Natural killer cell (primary cell): ENCODE data around the gene NTM. TPM values are rescaled to one million over a fixed set of nuclear protein-coding genes. Genes with fewer than 3 reads are reported as not detected.

Experiments
- ATAC-seq, 3 donors: fragments of 150-1000 bp in 2 of 3; fragments of 200-7000 bp in 1 of 3; cut with Tn5 transposase; 1 replicate in 1 of 3; 2 replicates in 2 of 3; pipeline ENCODE4 v1.10.0; 2021; ENCODE audit warnings: mild to moderate bottlenecking in 2 of 3, moderate library complexity in 2 of 3
- DNase-seq, 2 donors: peaks; one replicate each; pipeline versions ENCODE4 v3.0.0 to v3.0.0-alpha.2; 2013 to 2021; ENCODE audit warnings: mixed read lengths in 1 of 2
- H3K27ac ChIP-seq: one replicate; pipeline ENCODE4 v1.5.1; 2013; ENCODE audit warnings: mild to moderate bottlenecking, low read length
- H3K27me3 ChIP-seq: one replicate; pipeline ENCODE4 v1.6.1; 2013; ENCODE audit warnings: low read length; ENCODE audit not compliant: control insufficient read depth, insufficient read depth
- H3K36me3 ChIP-seq: one replicate; pipeline ENCODE4 v1.6.1; 2013; ENCODE audit warnings: low read length; ENCODE audit not compliant: control insufficient read depth, insufficient read depth
- H3K4me1 ChIP-seq: one replicate; pipeline ENCODE4 v1.6.1; 2013; ENCODE audit warnings: low read length; ENCODE audit not compliant: control insufficient read depth, insufficient read depth
- H3K4me3 ChIP-seq: one replicate; pipeline ENCODE4 v1.5.1; 2013; ENCODE audit warnings: low read length
- H3K9me3 ChIP-seq: one replicate; pipeline ENCODE4 v1.6.1; 2013; ENCODE audit warnings: low read length; ENCODE audit not compliant: control insufficient read depth, insufficient read depth
- H3K27ac Mint-ChIP-seq, 2 donors: one replicate each; pipeline ENCODE4 v1.8.0; 2022; ENCODE audit warnings: mild to moderate bottlenecking in 2 of 2, mixed read lengths in 2 of 2, moderate library complexity in 1 of 2
- H3K27me3 Mint-ChIP-seq, 2 donors: one replicate each; pipeline ENCODE4 v1.8.0; 2022; ENCODE audit warnings: low read depth in 2 of 2, mixed read lengths in 2 of 2
- H3K36me3 Mint-ChIP-seq: one replicate; pipeline ENCODE4 v1.8.0; 2022; ENCODE audit warnings: mixed read lengths
- H3K4me1 Mint-ChIP-seq, 2 donors: one replicate each; pipeline ENCODE4 v1.8.0; 2022; ENCODE audit warnings: mixed read lengths in 2 of 2
- H3K4me3 Mint-ChIP-seq: one replicate; pipeline ENCODE4 v1.8.0; 2022; ENCODE audit warnings: mild to moderate bottlenecking, moderate library complexity, mixed read lengths
- H3K9me3 Mint-ChIP-seq, 2 donors: one replicate each; pipeline ENCODE4 v1.8.0; 2022; ENCODE audit warnings: mixed read lengths in 2 of 2
- CTCF ChIP-seq: fragments of 200-600 bp; IDR thresholded peaks from one replicate; pipeline ENCODE4 v1.8.0; 2022; ENCODE audit warnings: antibody characterized with exemption
- WGBS: methylation state at CpG from one replicate; pipeline ENCODE4 v1.1.7; 2013; ENCODE audit warnings: missing lambda C conversion rate; ENCODE audit not compliant: insufficient coverage; 5-methylcytosine and 5-hydroxymethylcytosine counted together
- intact Hi-C: fragments of 100-400 bp; cut with micrococcal nuclease; formaldehyde crosslinking; loops from one replicate; pipeline ENCODE4 v1.14.2; 2022
- total RNA-seq, 4 donors: library from RNA; stranded (reverse); fragments of 120-200 nt in 1 of 4; gene quantifications; one replicate each; pipeline versions ENCODE4 v1.2.3 to v1.2.4, GENCODE V29; 2013 to 2022

The NTM gene
- total RNA-seq, 3 donors from 2014 or later (not counting 1 experiment from before 2014, with no cell fraction given): not detected

DNA sequence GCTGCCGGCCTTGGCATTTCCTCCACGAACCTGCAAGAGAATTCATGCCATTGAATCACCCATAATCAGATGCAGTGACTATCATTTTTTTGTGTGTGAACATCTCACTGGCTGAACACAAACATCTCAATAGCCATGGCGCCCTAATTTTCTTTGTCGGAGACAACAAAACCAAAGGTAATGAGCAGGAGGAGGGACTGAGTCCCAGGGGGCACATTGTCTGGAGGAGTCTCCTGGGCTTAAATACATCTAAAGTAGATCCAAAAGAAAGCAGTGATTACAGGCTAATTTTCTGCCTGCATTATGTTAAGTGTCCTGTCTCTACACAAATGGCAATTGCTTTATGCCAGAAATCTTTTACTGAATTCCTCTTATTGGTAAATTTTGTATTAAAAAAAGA lies 113.5 kb downstream of the NTM start:
- Mint-ChIP-seq H3K9me3 (peaks cover 0 to 7% of the 10 kb centered on the region in 2 donors), H3K36me3 (no peaks in the 10 kb centered on the region), H3K4me1 (no peaks in the 10 kb centered on the region), H3K4me3 (no peak overlapping the region), H3K27me3 (no peaks in the 10 kb centered on the region), H3K27ac (no peak overlapping the region)
- ATAC-seq: no peak
- no peak overlapping the region for H3K27ac ChIP-seq
- TF ChIP-seq CTCF: no peak
- no peak overlapping the region for H3K4me3 ChIP-seq
- WGBS: 76% methylated on average over 4 of the region's 4 CpGs
- no peaks in the 10 kb centered on the region for H3K36me3 ChIP-seq
- no peaks in the 10 kb centered on the region for H3K4me1 ChIP-seq
- no peak for DNase-seq
- no peaks in the 10 kb centered on the region for H3K27me3 ChIP-seq
- H3K9me3 ChIP-seq: no peaks in the 10 kb centered on the region
- intact Hi-C loops: no loop called here

DNA sequence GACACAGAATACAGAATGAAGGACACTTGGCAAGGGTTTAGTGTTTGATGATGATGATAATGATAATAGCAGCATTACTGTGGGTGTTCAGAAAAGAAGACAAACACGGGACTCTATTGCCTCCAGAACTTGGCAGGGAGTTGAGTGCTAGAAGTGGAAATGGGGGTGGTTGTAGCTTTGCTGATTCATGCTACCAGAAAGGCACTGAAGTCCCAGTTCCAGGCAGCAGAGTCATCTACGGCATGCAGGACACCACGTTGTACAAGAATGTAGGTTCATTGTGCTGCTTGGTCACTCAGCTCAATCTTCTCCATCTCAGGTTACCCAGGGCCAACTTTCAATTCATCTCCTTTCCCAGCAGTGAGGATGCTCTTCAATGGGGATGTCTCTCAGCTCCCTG lies 115.7 kb downstream of the NTM start:
- no peaks in the 10 kb centered on the region for H3K4me1 Mint-ChIP-seq
- Histone ChIP-seq H3K36me3 (no peaks in the 10 kb centered on the region), H3K27me3 (no peaks in the 10 kb centered on the region), H3K4me1 (no peaks in the 10 kb centered on the region), H3K4me3 (no peak overlapping the region), H3K27ac (no peak overlapping the region), H3K9me3 (no peaks in the 10 kb centered on the region)
- no peak overlapping the region for H3K4me3 Mint-ChIP-seq
- DNase-seq (no peak), ATAC-seq (no peak)
- H3K27me3 Mint-ChIP-seq: no peaks in the 10 kb centered on the region
- WGBS: 77% methylated on average over 3 of the region's 3 CpGs
- no peak for TF ChIP-seq CTCF
- no peak overlapping the region for H3K27ac Mint-ChIP-seq
- H3K9me3 Mint-ChIP-seq: peaks cover 0 to 7% of the 10 kb centered on the region in 2 donors
- H3K36me3 Mint-ChIP-seq: no peaks in the 10 kb centered on the region
- intact Hi-C loops: no loop called here

DNA sequence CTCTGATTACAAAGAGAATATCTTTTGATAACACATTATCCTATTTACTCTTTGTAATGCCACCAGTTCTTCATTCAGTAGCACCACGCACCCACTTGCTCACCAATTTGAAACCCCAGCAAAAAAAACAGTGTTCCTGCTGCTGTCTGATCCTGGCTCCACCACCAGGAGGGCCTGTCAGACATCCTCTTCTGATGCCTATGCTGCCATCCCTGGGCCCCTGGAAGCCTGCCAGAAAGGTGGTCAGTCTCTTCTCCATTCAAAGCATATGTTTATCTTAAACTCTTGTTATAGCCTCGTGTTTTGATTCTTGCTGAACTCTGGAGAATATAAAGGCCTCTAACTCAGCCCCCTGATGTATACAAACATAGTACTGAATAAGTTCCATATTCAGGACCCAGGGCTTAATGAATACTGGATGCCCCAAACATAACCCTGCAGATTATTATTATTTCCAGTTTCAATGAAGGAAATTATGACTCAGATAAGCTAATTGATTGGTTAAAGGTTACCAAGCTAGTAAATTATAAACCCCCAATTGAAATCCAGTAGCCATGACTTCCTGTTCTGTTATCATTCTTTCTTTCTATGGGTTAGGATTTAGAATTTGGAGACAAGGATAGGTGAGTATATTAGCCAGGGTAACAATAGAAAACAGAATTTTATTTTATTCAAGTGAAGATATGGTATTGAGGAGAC lies 116.7 kb downstream of the NTM start:
- H3K27ac Mint-ChIP-seq: no peak overlapping the region
- H3K27me3 Mint-ChIP-seq: no peaks in the 10 kb centered on the region
- H3K27me3 ChIP-seq: no peaks in the 10 kb centered on the region
- H3K27ac ChIP-seq: no peak overlapping the region
- H3K4me1 ChIP-seq: no peaks in the 10 kb centered on the region
- DNase-seq: no peak
- TF ChIP-seq CTCF: no peak
- ATAC-seq: no peak
- H3K9me3 Mint-ChIP-seq: peaks cover 0 to 6% of the 10 kb centered on the region in 2 donors
- no peak overlapping the region for H3K4me3 Mint-ChIP-seq
- no peak overlapping the region for H3K4me3 ChIP-seq
- no peaks in the 10 kb centered on the region for H3K4me1 Mint-ChIP-seq
- H3K36me3 Mint-ChIP-seq: no peaks in the 10 kb centered on the region
- no peaks in the 10 kb centered on the region for H3K9me3 ChIP-seq
- WGBS: 76% methylated on average over 2 of the region's 2 CpGs
- intact Hi-C loops: no loop called here
- no peaks in the 10 kb centered on the region for H3K36me3 ChIP-seq

DNA sequence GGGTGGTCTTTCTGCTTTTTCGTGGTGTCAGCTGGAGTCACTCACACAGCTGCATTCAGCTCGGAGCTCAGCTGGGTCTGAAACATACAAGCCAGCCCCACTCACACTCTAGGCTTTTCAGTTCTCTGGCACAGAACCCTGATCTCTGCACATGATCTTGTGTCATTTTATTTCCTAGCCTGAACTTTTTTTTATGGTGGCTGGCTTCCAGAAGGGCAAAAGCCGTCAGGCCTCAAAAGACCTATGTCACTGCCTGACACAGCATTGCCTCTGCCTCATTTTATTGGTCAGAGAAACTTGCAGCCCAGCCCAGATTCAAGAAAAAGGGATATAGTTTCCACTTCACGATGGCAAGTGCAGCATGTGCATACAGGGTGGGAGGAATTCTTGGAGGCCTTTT lies 117.8 kb downstream of the NTM start:
- Mint-ChIP-seq H3K4me1 (no peaks in the 10 kb centered on the region), H3K27me3 (no peaks in the 10 kb centered on the region), H3K9me3 (peaks cover 0 to 3% of the 10 kb centered on the region in 2 donors), H3K27ac (no peak overlapping the region), H3K4me3 (no peak overlapping the region), H3K36me3 (no peaks in the 10 kb centered on the region)
- ATAC-seq (no peak), DNase-seq (no peak)
- intact Hi-C loops: no loop called here
- WGBS: 71% methylated on average over 3 of the region's 4 CpGs
- no peak for TF ChIP-seq CTCF
- Histone ChIP-seq H3K36me3 (no peaks in the 10 kb centered on the region), H3K27me3 (no peaks in the 10 kb centered on the region), H3K4me3 (no peak overlapping the region), H3K27ac (no peak overlapping the region), H3K4me1 (no peaks in the 10 kb centered on the region), H3K9me3 (no peaks in the 10 kb centered on the region)
